LHCN-M2 (cell line): ENCODE results near the gene SMAP1. TPM values are rescaled to one million over a fixed set of nuclear protein-coding genes. Genes with fewer than 3 reads are reported as not detected.

Experiments
- DNase-seq: peaks from one replicate; pipeline ENCODE4 v3.0.0-alpha.2; 2012; ENCODE audit warnings: low read depth
- polyA plus RNA-seq: library from polyadenylated mRNA; unstranded; fragments of >200 nt; gene quantifications from one replicate; pipeline ENCODE4 v1.2.1, GENCODE V29; 2012; ENCODE audit warnings: missing spikeins
- total RNA-seq: library from RNA; depleted of rRNA; stranded (reverse); fragments of >200 nt; gene quantifications from 2 replicates; pipeline ENCODE4 v1.2.3, GENCODE V29; 2014; rRNA removed

The SMAP1 gene
- 20.2 and 21.0 TPM in 2 replicates for total RNA-seq
- 15.8 TPM for polyA plus RNA-seq

DNA sequence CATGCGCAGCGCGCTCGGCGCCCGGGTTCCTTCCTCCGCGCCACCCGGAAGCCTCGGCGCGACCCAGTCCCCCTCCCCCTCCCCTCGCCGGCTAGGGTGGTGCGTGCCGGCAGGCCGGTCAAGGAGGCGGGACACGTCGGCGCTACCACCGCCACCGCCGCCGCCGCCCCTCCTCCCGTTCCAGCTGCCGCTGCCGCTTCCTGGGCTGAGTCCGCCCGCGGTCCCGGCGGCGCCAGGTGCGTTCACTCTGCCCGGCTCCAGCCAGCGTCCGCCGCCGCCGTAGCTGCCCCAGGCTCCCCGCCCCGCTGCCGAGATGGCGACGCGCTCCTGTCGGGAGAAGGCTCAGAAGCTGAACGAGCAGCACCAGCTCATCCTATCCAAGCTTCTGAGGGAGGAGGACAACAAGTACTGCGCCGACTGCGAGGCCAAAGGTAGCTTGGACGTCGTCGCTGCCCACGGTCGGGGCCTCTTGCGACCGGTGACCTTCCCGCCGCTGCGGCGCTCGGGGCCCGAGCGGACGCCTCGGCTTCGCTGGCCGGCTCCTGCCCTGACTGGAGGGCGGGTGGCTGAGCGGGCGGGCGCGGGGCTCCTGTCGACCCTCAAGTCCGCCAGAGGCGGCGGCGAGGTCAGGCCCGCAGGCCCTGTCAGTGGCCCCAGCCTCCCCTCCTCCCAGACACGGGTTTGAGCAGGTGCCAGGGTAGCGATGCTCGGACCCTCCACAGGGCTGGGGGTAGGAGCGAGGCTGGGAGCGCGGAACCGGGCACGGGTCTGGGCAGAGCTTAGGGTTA is at the start of gene SMAP1:
Gene SMAP1, plus strand, starts transcription at position 173 of the 788 bp plus-strand sequence. Its CDS starts 141 bp downstream, at position 314.
- peak; percentile 87 for DNase-seq

DNA sequence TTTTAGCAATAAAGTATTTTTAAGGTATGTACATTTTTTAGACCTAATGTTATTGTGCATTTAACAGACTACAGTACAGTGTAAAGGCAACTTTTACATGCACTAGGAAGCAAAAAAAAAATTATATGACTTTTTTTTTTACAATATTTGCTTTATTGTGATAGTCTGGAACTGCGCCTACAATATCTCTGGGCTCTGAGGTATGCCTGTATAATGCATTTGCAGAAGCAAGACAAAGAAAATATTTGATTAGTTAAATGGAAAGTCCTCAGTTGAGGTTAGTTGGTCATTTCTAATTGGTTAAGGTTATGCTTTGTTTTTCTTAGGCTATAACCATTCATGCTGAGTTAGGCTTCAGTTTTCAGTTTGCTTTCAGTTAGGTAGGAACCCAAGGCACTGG is 46.9 kb upstream of the SMAP1 start:
- DNase-seq: no peak

DNA sequence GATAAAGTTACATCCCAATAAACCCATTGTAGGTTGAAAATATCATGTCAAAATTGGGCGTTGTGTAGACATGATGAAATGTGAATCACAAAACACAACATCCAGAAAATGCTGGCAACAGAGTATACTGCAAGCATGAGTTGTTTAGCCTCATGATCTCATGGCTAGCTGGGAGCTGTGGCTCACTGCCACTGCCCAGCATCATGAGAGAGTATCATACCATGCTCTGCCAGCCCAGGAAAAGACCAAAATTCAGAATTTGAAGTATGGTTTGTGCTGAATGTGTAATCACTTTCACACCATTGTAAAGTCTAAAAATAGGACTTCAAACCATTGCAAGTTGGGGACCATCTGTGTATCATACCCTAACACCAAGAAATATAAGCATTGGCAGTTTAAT is 45.2 kb upstream of the SMAP1 start:
- DNase-seq: peak; percentile 5

DNA sequence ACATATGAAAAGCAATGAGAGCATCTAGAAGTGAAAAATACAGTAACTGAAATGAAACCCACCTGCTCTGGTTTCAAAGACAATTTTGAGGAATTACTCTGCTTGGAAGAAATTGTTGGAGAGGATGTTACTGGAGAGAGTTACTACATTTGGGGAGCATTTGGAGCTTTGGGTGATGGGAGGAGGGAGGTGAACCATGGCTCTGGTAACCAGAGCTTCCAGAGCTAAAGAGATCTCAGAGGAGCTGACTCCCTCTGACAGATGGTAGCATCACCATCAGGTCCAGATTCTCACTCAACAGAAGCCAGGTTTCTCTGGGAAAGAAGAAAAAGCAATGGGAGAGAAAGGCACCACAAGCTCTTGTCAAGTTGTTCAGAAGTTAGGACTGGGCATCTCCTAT is 42.2 kb upstream of the SMAP1 start:
- DNase-seq: no peak

DNA sequence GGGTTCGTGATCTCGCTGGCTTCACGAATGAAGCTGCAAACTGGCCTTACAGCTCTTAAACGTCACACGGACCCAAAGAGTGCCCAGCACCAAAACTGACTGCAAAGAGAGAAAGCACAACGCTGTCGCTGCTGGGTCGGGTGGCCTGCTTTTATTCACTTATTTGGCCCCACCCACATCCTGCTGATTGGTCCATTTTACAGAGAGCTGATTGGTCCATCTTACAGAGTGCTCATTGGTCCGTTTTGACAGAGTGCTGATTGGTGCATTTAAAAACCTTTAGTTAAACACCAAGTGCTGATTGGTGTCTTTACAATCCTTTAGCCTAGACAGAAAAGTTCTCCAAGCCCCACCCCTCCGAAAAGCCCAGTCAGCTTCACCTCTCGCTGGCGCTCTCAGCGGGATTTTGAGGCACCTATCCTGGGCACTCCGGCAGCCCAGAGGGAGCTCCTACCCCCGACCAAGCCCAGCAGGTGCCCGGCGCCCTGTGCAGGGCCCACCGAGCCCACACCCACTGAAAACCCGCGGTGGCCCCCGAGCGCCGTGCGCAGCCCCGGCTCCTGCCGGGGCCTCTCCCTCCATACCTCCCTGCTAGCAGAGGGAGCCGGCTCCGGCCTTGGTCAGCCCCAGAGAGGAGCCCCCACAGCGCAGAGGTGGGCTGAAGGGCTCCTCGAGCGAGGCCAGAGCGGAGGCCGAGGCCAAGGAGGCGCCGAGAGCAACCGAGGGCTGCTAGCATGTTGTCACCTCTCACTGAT is 40.0 kb upstream of the SMAP1 start:
- DNase-seq: no peak

DNA sequence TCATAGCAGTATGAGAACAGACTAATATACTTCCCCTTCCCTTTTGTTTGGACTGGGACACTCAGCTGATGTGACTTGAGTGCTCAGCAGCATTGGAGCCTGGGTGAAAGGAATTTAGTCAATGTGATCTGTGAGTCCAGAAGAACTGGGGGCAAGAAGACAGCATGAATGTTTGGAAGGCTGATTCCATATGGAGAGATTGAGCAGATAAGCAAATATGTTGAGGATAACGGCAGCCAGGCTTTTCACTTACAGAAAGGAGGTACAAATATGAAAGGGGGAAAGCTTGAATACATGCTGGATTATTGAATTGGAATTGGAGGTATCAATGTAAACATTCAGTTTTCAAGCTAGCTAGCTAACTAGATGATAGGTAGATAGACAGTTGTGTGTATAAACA is 37.8 kb upstream of the SMAP1 start:
- DNase-seq: no peak

DNA sequence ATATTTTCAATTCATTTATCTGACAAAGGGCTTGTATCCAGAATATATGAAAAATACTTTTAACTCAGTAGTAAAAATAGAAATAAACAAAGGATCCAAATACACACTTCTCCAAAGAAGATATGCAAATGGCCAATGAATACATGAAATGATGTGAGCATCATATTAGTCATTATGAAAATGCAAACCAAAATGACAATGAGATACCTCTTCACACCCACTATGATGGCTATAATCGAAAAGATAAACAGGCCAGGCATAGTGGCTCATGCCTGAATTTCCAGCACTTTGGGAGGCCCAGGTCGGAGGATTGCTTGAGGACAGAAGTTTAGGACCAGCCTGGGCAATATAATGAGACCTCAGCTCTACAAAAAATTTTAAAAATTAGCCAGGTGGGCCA is 33.8 kb upstream of the SMAP1 start:
- DNase-seq: no peak

DNA sequence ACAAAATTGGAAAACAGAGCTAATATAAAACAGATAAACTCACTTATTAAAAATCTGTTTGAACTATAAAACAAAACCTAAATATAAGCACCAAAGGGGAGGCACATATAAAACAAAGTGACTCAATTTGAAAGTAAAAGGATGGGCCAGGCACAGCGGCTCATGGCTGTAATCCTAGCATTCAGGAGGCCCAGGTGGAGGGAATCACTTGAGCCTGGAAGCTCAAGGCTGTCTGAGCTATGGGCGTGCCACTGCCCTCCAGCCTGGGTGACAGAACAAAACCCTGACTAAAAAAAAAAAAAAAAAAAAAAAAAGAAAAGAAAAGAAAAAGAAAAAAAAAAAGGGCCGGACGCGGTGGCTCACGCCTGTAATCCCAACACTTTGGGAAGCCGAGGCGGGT is 31.1 kb upstream of the SMAP1 start:
- DNase-seq: no peak

DNA sequence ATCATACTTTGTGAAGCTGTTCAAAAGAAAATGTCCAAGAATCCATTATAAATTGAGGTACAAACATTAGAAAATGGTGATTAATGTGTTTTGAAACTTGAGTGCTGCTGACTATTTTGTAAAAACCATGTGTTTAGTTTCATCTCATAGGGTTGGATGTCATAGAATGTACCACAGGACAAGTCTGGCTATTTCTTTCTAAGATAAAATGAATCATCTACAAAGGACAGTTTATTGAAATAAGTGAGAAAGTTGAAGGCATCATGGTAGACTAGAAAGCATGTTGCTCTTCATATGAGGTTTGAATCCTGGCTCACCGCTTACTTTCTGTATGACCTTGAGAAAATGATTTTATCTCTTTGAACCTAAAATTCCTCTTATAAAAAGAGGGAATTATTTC is 29.2 kb upstream of the SMAP1 start:
- no peak for DNase-seq

DNA sequence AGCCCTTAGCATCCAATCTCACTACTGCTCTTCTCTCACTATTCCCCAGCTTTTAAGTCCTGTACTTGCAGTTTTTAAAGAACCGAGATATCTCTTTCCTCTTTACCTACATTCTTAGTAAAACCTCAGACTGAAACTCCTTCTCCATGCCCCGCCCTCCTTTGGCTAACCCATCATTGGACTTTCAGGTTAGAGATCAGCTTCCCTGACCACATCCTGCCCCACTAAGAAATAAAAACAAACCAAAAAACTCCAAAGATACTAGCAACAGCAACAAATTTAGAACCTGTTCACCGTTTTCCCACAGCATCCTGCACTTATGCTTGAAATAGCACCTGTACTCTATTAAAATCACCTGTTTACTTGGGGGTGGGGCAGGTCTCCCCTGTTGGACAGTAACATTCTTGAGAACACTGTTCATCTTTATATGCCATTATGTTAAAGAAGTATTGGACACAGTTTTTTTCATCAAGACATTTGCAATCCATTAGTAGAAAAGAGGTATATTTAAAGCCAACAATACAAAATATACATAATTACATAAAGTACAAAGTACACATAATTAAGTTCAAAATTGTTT is 16.3 kb upstream of the SMAP1 start:
- no peak for DNase-seq

DNA sequence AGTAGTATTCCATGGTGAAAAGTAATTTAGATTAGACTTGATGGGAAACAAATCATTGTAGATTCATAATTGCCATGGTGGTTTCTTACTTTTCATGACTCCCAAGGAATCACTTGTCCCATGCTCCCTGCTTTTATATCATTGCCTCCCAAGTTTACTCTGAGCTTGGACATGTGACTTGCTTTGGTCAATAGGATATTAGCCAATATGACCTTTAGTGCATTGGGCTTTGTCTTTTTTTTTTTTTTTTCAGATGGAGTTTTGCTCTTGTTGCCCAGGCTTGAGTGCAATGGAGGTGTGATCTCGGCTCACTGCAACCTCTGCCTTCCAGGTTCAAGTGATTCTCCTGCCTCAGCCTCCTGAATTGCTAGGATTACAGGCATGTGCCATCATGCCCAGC is 15.5 kb upstream of the SMAP1 start:
- no peak for DNase-seq

DNA sequence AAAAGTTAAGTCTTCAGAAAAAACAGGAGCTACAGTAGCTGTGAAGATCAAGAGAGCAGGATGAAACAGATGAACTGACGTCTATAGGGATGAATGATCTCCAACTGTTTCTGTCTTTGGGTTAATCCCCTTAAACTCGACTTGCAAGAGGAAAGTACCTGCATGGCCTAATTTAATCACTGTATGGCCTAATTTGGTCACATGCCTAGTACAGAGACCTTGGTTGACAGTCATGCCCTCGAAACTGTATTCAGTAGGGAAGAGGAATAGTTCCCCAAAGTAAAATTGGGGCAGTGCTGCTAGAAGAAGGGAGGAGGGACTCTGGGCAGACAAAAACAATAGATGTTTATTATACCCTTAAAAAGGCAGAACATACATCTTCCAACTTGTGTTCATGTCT is 10.0 kb upstream of the SMAP1 start:
- DNase-seq: no peak

DNA sequence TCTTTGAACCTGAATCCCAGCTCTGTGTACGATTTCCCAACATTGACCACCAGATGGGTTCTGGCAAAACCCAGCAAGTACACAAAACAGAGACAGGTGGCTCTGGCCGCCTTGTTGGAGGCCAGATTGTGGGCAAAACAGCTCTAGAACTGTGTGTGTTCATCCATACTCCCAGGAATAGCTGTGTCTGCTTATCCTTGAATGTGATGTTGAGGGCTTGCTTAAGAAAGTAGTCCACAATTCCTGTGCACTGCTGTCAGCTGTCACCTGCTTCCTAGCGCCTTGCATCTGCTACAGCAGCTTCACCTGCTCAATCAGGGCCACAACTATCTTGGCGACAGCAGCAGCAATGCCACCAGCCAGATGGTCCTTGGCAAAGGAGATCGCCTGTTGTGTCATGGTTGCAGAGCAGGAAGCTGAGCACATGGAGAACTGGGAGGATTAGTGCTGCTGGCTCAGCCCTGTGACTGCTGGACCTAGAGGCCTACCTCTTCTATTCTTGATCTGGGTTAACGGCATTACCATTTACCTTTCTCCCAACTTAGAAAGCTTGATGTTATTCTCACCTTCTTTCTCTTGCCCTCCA is 3.7 kb upstream of the SMAP1 start:
- no peak for DNase-seq

DNA sequence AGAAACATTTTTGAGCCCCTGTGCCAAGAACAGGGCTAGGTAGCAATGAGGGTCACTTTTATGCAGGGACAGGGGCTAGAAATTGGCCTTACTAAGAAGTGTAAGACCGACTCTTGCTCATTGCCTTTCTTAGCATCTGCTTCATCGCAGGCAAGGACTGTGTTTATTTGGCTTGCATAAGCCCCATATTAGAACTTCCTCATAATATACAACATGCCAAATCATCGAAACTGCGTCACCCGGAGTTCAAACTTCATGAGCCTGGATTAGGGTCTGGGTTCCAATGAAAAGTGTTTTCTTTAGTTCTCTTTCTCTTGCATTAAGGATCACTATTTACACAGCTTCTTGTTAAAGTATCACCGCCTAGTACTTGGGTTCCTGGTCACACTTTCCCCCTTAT is 977 bp upstream of the SMAP1 start:
- no peak for DNase-seq

DNA sequence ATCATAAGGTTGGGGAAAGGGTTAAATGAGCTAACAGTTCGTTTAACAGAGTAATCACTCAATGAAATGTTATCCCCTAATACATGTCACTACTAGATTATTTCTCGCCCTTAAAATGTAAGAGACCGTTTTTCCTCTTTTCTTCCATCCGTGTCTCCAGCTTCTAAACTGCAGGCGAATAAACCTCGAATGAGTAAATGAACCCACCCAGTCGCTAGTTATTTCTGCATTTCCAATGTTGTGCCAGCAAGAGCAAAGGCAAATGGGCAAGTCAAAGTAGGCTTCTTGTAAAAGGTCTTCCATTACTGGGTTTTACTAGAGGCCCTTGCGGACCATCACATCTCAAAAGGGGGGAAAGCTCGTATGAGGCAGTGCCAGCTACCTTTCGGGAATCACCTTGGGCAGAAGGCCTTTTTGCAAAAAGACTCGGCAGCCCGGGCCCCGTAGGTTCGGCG is 400 bp upstream of the SMAP1 start:
- DNase-seq: no peak

DNA sequence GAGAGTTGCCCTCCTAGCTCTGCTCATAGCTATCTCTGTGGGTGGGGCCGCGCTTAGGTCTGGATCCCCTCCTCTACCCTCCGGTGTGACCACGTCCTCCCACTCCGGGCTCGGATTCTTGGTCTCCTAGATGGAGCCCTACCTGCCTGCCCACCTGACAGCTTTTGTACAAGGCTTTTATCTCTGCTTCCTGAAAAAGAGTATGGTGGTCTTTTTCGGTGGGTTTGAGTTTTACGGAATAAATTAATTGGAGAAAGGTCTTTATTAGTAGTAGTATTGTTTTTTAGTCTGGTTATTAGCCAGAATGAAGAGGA is 773 bp downstream of the SMAP1 start:
- DNase-seq: no peak

DNA sequence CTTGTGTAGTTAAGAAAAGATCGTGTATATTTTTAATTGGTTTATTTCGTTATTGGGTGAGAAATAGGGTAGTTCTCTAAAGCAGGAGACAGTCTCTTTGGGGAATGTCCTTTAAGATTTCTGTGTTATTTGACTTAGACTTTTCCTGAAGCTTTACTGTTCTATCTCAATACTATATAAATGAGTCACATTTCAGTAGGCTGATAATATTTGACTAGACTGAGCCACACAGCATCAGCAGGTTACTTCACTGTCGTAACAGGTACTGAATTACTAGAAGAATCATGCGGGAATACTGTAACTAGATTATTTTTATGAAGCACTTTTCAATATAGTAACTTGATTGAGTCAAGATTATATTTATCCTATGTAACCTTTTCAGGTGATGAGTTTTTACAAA is 1.4 kb downstream of the SMAP1 start:
- DNase-seq: no peak

DNA sequence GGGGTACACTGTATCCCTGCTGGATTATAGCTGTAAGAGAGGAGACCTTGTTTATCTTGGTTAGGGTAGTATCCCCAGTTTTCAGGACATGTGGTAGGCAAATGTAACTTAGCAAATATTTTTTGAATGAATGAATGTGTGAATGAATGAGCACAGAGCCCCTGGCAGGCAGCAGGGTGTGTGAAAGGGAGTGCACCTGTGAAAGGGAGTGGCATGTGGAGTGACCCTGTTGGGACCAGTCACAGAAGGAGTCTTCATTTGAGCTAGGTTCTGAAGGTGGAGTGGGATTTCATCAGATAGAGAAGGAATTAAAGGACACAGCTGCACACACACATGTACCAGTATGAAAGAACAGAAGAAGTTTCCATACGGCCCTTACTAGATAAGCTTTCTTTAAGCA is 4.9 kb downstream of the SMAP1 start:
- DNase-seq: no peak

DNA sequence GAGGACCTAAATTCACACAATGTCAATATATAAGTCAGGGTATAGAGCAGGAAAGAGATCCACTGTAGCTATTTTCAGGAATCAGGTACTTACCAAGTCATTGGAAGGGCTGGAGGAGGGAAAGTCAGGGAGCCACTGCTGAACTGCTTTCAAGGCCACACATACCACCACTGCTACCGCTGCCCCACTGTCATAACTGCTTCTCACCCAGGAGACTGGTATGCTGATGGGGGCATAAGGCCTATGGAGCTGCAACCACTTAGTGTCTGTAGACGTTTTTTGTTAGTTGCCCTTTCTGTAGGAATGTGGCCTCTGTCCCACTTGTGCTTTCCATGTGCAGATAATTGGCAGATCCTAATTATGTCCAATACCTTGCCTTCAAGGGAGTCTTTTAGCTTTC is 5.4 kb downstream of the SMAP1 start:
- DNase-seq: no peak

DNA sequence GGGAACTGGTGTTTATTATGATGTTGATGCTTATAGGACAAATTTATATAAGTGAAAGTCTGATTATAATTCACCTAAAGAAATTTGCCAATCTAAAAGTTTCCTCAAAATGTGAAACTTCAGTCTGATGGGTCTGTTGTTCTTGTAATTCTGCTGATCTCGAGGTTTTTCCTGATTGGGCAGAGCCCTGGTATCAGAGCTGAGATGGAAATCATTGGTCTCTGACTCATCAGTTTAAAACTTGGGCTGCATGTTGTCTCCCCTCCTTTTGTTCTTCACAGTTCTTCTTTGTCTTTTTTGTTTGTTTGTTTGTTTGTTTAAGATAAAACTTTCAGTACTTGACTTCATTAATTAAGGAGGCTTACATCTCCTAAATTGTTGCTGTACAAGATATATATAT is 5.9 kb downstream of the SMAP1 start:
- peak; percentile 66 for DNase-seq

DNA sequence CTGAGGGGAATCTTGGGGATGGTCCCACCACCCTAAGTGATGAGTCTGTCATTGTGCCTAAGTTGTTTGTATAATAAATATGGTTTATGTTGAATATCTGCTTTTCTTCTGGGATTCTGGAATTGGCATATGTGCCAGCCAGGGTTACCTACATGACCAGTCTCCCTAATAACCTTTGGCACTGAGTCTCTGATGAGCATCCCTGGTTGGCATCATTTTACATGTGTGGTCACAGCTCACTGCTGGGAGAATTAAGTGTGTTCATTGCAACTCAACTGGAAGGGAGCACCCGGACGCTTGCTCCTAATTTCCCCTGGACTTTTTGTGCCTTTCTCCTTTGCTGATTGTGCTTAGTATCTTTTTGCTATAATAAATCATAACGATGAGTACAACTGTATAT is 8.1 kb downstream of the SMAP1 start:
- no peak for DNase-seq

DNA sequence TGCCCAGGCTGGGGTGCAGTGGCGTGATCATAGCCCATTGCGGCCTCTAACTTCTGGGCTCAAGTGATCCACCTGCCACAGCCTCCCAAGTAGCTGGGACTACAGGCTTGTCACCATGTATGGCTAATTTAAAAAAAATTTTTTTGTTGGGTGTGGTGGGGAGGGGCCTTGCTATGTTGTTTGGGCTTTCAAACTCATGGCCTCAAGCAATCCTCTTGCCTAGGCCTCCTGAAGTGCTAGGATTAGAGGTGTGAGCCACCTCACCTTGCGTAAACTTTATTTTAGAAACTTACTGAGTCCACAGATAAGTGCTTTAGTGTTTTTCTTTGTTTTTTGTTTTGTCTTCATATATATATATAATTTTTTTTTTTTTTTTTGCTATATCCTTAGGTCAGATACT is 9.1 kb downstream of the SMAP1 start:
- DNase-seq: no peak

DNA sequence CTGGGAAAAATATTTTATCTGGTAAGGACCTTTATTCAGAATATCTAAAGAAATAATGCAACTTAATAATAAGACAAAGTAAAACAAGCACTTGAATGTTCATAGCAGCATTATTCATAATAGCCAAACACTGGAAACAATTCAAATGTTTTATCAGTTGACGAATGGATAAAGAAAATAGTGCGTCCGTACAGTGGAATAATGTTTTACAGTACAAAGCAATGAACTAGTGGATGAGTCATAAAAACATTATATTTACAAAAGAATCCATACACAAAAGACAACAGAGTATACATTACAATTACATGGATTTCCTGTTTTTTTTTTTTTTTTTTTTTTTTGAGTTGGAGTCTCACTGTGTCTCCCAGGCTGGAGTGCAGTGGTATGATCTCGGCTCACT is 12.7 kb downstream of the SMAP1 start:
- DNase-seq: no peak
